ENCODE results near the gene IGLL1.

DNA sequence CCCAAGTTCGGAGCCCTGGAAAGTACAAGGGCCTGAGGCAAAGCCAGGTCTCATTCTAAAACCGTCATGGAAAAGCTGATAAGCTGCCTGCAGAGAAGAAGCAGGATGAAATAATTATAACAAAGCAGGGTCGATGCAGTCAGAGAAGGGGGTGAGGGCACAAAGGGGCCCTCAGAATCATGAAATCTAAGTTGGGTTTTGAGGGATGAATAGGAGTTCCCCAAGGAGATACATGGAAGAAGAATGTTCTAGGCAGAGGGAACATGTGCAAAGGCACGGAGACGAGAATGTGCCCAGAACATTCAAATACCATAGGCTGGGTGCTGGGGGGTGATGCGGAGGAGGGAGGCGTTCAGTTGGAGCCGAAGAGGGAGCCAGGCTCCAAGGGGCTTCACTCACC lies 25.0 kb downstream of the IGLL1 start:
- TF ChIP-seq, protein P1, sequence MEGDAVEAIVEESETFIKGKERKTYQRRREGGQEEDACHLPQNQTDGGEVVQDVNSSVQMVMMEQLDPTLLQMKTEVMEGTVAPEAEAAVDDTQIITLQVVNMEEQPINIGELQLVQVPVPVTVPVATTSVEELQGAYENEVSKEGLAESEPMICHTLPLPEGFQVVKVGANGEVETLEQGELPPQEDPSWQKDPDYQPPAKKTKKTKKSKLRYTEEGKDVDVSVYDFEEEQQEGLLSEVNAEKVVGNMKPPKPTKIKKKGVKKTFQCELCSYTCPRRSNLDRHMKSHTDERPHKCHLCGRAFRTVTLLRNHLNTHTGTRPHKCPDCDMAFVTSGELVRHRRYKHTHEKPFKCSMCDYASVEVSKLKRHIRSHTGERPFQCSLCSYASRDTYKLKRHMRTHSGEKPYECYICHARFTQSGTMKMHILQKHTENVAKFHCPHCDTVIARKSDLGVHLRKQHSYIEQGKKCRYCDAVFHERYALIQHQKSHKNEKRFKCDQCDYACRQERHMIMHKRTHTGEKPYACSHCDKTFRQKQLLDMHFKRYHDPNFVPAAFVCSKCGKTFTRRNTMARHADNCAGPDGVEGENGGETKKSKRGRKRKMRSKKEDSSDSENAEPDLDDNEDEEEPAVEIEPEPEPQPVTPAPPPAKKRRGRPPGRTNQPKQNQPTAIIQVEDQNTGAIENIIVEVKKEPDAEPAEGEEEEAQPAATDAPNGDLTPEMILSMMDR (IDR thresholded peaks at IDR 0.05), result no peak
- TF ChIP-seq POLR2A (IDR thresholded peaks at IDR 0.05) (no peak), POLR2AphosphoS5 (IDR thresholded peaks at IDR 0.05) (no peak), EP300 (IDR thresholded peaks at IDR 0.05) (no peak)
